ENCODE results near the gene ELP4. TPM values are rescaled to one million over a fixed set of nuclear protein-coding genes. Genes with fewer than 3 reads are reported as not detected.

ELP4 gene
- total RNA-seq, 4 donors from 2014 or later: 14.4 to 23.3 (median 16.8) TPM

DNA sequence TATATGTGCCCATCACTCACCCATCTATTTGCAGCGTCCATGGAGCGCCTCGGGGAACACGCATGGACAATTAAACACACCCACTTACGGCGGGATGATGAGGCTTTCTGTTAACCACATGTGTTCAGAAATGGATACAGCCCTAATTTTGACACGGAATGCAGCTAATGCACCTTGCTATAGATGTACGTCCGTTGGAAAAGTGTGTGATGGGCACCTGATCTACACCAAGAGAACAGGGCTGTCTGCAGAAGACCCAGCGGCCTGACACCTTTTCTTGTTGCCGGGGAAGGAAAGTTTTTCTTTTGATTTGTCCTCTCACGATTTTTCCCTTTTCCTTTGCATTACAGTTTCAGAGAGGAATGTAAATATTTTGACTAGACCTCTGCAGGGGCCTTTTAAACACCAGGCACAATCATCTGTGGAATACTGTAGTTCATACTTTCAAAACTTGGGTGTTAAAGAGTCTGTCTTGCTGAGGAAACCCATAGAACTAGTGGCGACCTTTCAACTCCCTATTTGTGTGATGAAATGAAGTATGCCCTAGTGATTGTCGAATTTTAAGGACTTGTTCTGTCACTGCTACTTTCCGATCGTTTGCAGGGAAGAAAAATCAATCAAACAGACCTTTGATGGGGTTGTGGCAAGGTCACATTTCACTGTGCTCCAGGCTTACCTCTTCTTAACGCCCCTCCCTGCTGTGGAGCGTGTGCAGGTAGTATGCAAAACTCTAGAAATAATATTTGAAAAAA is 318.1 kb downstream of the ELP4 start:
- TF ChIP-seq, protein P1, sequence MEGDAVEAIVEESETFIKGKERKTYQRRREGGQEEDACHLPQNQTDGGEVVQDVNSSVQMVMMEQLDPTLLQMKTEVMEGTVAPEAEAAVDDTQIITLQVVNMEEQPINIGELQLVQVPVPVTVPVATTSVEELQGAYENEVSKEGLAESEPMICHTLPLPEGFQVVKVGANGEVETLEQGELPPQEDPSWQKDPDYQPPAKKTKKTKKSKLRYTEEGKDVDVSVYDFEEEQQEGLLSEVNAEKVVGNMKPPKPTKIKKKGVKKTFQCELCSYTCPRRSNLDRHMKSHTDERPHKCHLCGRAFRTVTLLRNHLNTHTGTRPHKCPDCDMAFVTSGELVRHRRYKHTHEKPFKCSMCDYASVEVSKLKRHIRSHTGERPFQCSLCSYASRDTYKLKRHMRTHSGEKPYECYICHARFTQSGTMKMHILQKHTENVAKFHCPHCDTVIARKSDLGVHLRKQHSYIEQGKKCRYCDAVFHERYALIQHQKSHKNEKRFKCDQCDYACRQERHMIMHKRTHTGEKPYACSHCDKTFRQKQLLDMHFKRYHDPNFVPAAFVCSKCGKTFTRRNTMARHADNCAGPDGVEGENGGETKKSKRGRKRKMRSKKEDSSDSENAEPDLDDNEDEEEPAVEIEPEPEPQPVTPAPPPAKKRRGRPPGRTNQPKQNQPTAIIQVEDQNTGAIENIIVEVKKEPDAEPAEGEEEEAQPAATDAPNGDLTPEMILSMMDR (IDR thresholded peaks at IDR 0.05; ENCODE audit: low read depth): no peak

DNA sequence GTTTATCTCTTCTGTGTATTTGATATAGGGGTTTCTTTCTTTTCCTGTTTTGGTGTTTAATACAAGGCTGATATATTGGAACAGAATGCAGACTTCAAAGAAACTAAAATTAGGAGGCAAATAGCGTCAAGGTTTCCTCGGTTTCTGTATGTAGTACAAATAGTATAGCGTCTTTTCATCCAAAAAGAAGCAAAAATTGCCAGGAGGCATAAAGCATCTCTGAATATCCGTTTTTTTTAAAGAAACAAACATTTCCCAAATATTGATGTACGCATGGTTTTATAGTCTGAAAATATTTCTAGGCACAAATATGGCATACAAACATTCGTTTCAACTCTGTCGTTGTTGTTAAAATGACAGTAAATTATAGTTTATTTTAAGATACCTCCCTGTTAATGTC is 318.6 kb downstream of the ELP4 start:
- TF ChIP-seq, protein P1 (IDR thresholded peaks at IDR 0.05; ENCODE audit: low read depth): no peak

DNA sequence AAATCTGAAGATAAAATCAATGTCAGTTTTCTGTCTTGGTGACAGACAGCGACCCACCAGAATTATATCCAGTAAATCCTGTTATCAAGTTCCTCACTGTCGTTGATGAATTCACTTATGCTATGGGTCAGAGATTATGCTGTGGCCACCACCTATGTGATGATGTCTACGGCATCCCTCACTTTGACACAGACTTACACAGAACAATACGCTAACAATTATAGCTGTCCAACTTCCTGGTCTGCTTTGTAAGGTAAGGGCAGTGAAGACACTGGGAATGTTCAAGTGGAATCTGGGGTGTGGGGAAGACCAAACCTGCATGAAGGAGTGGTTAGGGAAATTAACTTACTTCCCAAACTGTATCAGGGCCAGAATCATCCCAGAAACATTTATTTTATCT is 320.8 kb downstream of the ELP4 start:
- TF ChIP-seq, protein P1 (IDR thresholded peaks at IDR 0.05; ENCODE audit: low read depth): no peak

DNA sequence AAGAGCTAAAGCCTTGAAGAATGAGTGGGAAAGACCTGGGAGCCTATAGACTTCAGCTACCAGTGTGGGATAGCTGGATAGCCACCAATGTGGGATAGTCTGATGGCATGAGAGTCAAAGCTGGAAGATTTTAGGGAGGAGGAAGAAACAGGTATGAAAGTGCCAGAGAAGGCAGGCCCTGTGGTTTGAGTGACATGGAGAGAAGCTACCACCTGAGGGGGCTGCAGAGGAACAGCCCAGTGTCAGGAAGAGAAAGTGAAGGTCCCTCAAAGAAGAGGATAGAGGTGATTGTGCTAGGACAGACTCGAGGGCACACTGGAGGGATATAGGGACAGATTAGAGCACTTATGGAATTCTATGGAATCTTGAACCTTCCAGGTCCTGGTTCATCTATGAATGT is 324.7 kb downstream of the ELP4 start:
- TF ChIP-seq, protein P1 (IDR thresholded peaks at IDR 0.05; ENCODE audit: low read depth): no peak

Other genes with a start within 250 kb of the ELP4 start
- gene DCDC1, start 140.0 kb upstream of the ELP4 start, total RNA-seq: under 1 TPM in 2 of 4 donors, not detected in 2; 0.17 to 0.22 TPM
- gene DNAJC24, start 139.9 kb upstream of the ELP4 start, total RNA-seq: 10 to 100 TPM; 14.8 to 26.3 (median 18.1) TPM
- 10 to 100 TPM; 10.3 to 75.9 (median 28.6) TPM for gene IMMP1L, start 145 bp upstream of the ELP4 start, total RNA-seq

Measured in subcutaneous adipose tissue (tissue), 4 donors.